Measurements from ENCODE around the gene PI4K2A. TPM values are rescaled to one million over a fixed set of nuclear protein-coding genes. Genes with fewer than 3 reads are reported as not detected.

The PI4K2A gene
- total and polyA plus RNA-seq, 2 donors (not counting 1 experiment from before 2014, with no cell fraction given): 26.6 to 30.7 TPM

DNA sequence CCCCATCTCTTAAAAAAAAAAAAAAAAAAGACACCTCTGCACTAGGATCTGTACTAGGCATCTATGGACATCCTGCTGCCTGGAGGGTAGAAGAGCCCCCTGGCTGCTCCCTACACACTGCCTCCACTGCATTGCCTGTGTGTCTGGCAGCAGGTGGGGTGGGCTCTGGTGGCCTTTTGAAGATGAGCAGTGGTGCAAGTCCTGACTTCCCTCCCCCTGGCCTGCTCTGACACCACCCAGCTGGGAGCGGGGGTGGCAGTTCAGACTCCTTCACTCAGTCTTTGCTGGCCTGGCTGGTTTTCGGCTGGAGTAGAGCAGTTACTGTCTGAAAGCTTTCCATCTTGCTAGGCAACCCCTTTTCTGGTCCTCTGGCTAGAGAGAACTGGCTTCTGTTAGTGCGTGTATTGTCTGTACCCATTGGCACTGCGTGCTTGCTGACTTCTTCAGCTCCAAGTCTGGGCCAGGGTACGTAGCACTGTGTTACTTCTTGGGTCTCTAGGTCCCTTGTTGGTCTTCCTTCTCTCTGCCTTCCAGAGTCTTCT lies 33.3 kb upstream of the PI4K2A start:
- no peaks in the 10 kb centered on the region for H4K20me1 ChIP-seq (ENCODE audit: control insufficient read depth, extremely low read depth, insufficient read depth, low read length)
- H2AFZ ChIP-seq (ENCODE audit: low read length): no peak overlapping the region
- no peak overlapping the region for H3K9ac ChIP-seq (ENCODE audit: insufficient read depth, low read length)
- no peaks in the 10 kb centered on the region for H3K4me1 ChIP-seq (ENCODE audit: control insufficient read depth, extremely low read depth, insufficient read depth, low read length)
- no peaks in the 10 kb centered on the region for H3K27me3 ChIP-seq (ENCODE audit: control insufficient read depth, insufficient read depth, low read length)
- TF ChIP-seq, protein P1, sequence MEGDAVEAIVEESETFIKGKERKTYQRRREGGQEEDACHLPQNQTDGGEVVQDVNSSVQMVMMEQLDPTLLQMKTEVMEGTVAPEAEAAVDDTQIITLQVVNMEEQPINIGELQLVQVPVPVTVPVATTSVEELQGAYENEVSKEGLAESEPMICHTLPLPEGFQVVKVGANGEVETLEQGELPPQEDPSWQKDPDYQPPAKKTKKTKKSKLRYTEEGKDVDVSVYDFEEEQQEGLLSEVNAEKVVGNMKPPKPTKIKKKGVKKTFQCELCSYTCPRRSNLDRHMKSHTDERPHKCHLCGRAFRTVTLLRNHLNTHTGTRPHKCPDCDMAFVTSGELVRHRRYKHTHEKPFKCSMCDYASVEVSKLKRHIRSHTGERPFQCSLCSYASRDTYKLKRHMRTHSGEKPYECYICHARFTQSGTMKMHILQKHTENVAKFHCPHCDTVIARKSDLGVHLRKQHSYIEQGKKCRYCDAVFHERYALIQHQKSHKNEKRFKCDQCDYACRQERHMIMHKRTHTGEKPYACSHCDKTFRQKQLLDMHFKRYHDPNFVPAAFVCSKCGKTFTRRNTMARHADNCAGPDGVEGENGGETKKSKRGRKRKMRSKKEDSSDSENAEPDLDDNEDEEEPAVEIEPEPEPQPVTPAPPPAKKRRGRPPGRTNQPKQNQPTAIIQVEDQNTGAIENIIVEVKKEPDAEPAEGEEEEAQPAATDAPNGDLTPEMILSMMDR (conservative IDR thresholded peaks at IDR 0.05 in 1 of 2, IDR thresholded peaks at IDR 0.05 in 1 of 2; ENCODE audit: low read depth in 1 of 2, low read length in 2 of 2): no peak
- H3K4me2 ChIP-seq (ENCODE audit: extremely low read depth, insufficient read depth, low read length): no peak overlapping the region
- no peak for DNase-seq (ENCODE audit: low read depth in 2 of 2)
- no peak overlapping the region for H3K4me3 ChIP-seq (replicated peaks in 1 of 4; ENCODE audit: control extremely low read depth in 1 of 4, insufficient read depth in 1 of 4, low read depth in 3 of 4, low read length in 4 of 4)
- no peak overlapping the region for H3K27ac ChIP-seq (ENCODE audit: insufficient read depth, low read length)
- H3K9me3 ChIP-seq (ENCODE audit: control insufficient read depth, insufficient read depth, low read depth, low read length): no peaks in the 10 kb centered on the region
- H3K36me3 ChIP-seq (ENCODE audit: control insufficient read depth, insufficient read depth, low read length): no peaks in the 10 kb centered on the region
- no peaks in the 10 kb centered on the region for H3K79me2 ChIP-seq (ENCODE audit: control insufficient read depth, insufficient read depth, low read length)

DNA sequence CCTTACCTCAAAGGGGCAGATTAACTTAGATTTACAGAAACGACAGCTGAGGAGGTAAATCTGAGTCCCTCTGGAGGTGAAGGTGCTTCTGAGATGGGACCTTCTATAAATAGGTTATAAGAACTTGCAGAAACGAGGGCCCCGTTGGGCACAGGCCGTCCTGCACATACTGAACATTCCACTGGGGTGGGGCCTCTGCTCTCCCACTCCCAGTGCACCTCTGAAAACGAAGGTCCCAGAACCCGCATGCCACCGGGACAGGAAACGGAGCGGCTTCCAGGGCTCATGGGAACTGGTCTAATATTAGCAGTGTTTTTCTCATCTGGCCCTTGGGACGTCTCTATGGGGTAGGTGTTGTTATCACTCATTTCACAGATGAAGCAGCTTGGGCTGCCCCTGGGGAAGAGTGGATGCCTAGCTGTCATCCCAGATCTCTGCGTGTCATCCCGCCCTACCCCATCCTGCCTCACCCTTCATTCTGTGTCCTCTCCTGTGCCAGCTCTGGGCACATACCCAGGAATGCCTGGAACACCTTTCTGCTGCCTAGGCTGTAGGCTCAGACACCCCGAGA lies 31.4 kb upstream of the PI4K2A start:
- Histone ChIP-seq H3K27me3 (ENCODE audit: control insufficient read depth, insufficient read depth, low read length) (no peaks in the 10 kb centered on the region), H3K9ac (ENCODE audit: insufficient read depth, low read length) (no peak overlapping the region), H3K27ac (ENCODE audit: insufficient read depth, low read length) (no peak overlapping the region), H3K79me2 (ENCODE audit: control insufficient read depth, insufficient read depth, low read length) (no peaks in the 10 kb centered on the region), H3K9me3 (ENCODE audit: control insufficient read depth, insufficient read depth, low read depth, low read length) (no peaks in the 10 kb centered on the region), H3K36me3 (ENCODE audit: control insufficient read depth, insufficient read depth, low read length) (no peaks in the 10 kb centered on the region), H3K4me2 (ENCODE audit: extremely low read depth, insufficient read depth, low read length) (no peak overlapping the region), H4K20me1 (ENCODE audit: control insufficient read depth, extremely low read depth, insufficient read depth, low read length) (no peaks in the 10 kb centered on the region), H3K4me1 (ENCODE audit: control insufficient read depth, extremely low read depth, insufficient read depth, low read length) (no peaks in the 10 kb centered on the region), H2AFZ (ENCODE audit: low read length) (no peak overlapping the region), H3K4me3 (replicated peaks in 1 of 4; ENCODE audit: control extremely low read depth in 1 of 4, insufficient read depth in 1 of 4, low read depth in 3 of 4, low read length in 4 of 4) (no peak overlapping the region)
- TF ChIP-seq, protein P1 (conservative IDR thresholded peaks at IDR 0.05 in 1 of 2, IDR thresholded peaks at IDR 0.05 in 1 of 2; ENCODE audit: low read depth in 1 of 2, low read length in 2 of 2): no peak
- no peak for TF ChIP-seq EZH2 (IDR thresholded peaks at IDR 0.05; ENCODE audit: low read length, missing control alignments)
- no peak for DNase-seq (ENCODE audit: low read depth in 2 of 2)

DNA sequence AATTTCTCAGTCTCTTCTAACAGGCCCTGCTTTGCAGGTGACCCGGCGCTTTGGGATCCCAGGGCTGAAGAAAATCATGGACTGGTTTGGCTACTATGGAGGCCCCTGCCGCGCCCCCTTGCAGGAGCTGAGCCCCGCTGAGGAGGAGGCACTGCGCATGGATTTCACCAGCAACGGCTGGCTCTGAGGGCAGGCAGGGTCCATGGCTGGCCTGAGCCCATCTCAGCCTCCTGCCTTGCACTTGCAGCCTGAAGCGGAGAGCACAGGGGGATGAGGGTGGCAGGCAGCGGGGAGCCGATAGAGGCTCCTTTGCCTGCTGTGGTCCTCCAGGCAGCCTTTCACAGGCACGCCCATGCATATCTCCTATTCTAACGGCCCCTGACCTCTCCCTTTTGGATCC lies 29.0 kb upstream of the PI4K2A start:
- no peaks in the 10 kb centered on the region for H3K4me1 ChIP-seq (ENCODE audit: control insufficient read depth, extremely low read depth, insufficient read depth, low read length)
- H3K36me3 ChIP-seq (ENCODE audit: control insufficient read depth, insufficient read depth, low read length): no peaks in the 10 kb centered on the region
- DNase-seq (ENCODE audit: low read depth in 2 of 2): no peak
- H3K4me2 ChIP-seq (ENCODE audit: extremely low read depth, insufficient read depth, low read length): no peak overlapping the region
- no peaks in the 10 kb centered on the region for H3K9me3 ChIP-seq (ENCODE audit: control insufficient read depth, insufficient read depth, low read depth, low read length)
- no peak overlapping the region for H3K9ac ChIP-seq (ENCODE audit: insufficient read depth, low read length)
- no peaks in the 10 kb centered on the region for H4K20me1 ChIP-seq (ENCODE audit: control insufficient read depth, extremely low read depth, insufficient read depth, low read length)
- no peaks in the 10 kb centered on the region for H3K27me3 ChIP-seq (ENCODE audit: control insufficient read depth, insufficient read depth, low read length)
- H2AFZ ChIP-seq (ENCODE audit: low read length): no peak overlapping the region
- no peak overlapping the region for H3K4me3 ChIP-seq (replicated peaks in 1 of 4; ENCODE audit: control extremely low read depth in 1 of 4, insufficient read depth in 1 of 4, low read depth in 3 of 4, low read length in 4 of 4)
- TF ChIP-seq, protein P1 (conservative IDR thresholded peaks at IDR 0.05 in 1 of 2, IDR thresholded peaks at IDR 0.05 in 1 of 2; ENCODE audit: low read depth in 1 of 2, low read length in 2 of 2): no peak
- TF ChIP-seq EZH2 (IDR thresholded peaks at IDR 0.05; ENCODE audit: low read length, missing control alignments): no peak
- H3K79me2 ChIP-seq (ENCODE audit: control insufficient read depth, insufficient read depth, low read length): no peaks in the 10 kb centered on the region
- H3K27ac ChIP-seq (ENCODE audit: insufficient read depth, low read length): no peak overlapping the region

Data from fibroblast of lung (primary cell).